ENCODE data around the gene ELOVL1. TPM values are rescaled to one million over a fixed set of nuclear protein-coding genes. Genes with fewer than 3 reads are reported as not detected.

Gene ELOVL1
- total RNA-seq, 1 experiment from 2014 or later, result 99.9 TPM

DNA sequence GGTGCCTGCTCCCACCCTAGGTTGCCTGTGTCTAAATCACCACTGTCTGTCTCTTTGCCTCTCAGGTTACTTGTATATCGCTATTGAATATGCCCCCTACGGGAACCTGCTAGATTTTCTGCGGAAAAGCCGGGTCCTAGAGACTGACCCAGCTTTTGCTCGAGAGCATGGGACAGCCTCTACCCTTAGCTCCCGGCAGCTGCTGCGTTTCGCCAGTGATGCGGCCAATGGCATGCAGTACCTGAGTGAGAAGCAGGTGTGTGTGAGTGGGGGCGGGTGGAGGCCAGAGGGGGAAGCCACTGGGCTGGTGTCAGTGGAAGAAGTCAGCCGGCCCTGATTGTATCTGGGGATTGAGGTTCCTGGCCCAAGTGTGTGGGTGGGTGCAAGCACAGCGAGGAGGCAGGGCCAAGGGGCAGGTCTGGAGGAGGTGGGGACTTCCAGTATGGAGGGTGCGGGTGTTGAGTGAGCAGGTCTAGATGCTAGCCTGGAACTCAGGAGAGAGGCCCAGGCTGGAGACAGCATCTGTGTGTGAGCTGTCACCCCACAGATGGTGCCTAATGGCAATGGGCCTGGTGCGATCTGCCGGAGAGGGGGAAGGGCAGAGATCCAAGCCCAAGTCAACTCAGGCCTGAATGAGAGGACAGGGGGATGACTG is 49.9 kb downstream of the ELOVL1 start:
- DNase-seq (ENCODE audit: unreplicated experiment), result no peak
- Mint-ChIP-seq H3K4me1 (ENCODE audit: insufficient read depth, unreplicated experiment) (no peaks in the 10 kb centered on the region), H3K9me3 (ENCODE audit: unreplicated experiment) (no peaks in the 10 kb centered on the region), H3K27ac (ENCODE audit: low read depth, unreplicated experiment) (peak overlapping the region; percentile 46), H3K4me3 (ENCODE audit: unreplicated experiment) (no peak overlapping the region), H3K27me3 (ENCODE audit: insufficient read depth, unreplicated experiment) (no peaks in the 10 kb centered on the region), H3K36me3 (ENCODE audit: insufficient read depth, unreplicated experiment) (no peaks in the 10 kb centered on the region)
- TF ChIP-seq CTCF (IDR thresholded peaks at IDR 0.05; ENCODE audit: unreplicated experiment), result no peak
- BruUV-seq (replicated peaks), result no TSS peak
- ChIA-PET CTCF (no interaction called here), POLR2A (no interaction called here)
- intact Hi-C loops (cut with micrococcal nuclease), result no loop called here

GRCh38 chr1:43316738-43317520 is 50.9 kb downstream of the ELOVL1 start:
- Mint-ChIP-seq H3K9me3 (ENCODE audit: unreplicated experiment) (no peaks in the 10 kb centered on the region), H3K36me3 (ENCODE audit: insufficient read depth, unreplicated experiment) (no peaks in the 10 kb centered on the region), H3K27me3 (ENCODE audit: insufficient read depth, unreplicated experiment) (no peaks in the 10 kb centered on the region), H3K4me1 (ENCODE audit: insufficient read depth, unreplicated experiment) (no peaks in the 10 kb centered on the region), H3K4me3 (ENCODE audit: unreplicated experiment) (no peak overlapping the region), H3K27ac (ENCODE audit: low read depth, unreplicated experiment) (no peak overlapping the region)
- no TSS peak for BruUV-seq (replicated peaks)
- DNase-seq (ENCODE audit: unreplicated experiment), result no peak
- ChIA-PET POLR2A (no interaction called here), CTCF (interaction anchor here (0.6 kb wide), 2 partner anchors 31 to 127 kb away, joined by 4 to 6 read pairs; partner anchors contain the start of gene C1orf210)
- TF ChIP-seq CTCF (IDR thresholded peaks at IDR 0.05; ENCODE audit: unreplicated experiment), result no peak
- intact Hi-C loops (cut with micrococcal nuclease), result no loop called here

GRCh38 chr1:43315963-43316737 is 51.7 kb downstream of the ELOVL1 start:
- H3K27ac Mint-ChIP-seq (ENCODE audit: low read depth, unreplicated experiment), result no peak overlapping the region
- no peak overlapping the region for H3K4me3 Mint-ChIP-seq (ENCODE audit: unreplicated experiment)
- no TSS peak for BruUV-seq (replicated peaks)
- H3K27me3 Mint-ChIP-seq (ENCODE audit: insufficient read depth, unreplicated experiment), result no peaks in the 10 kb centered on the region
- H3K4me1 Mint-ChIP-seq (ENCODE audit: insufficient read depth, unreplicated experiment), result no peaks in the 10 kb centered on the region
- no peak for DNase-seq (ENCODE audit: unreplicated experiment)
- no peaks in the 10 kb centered on the region for H3K36me3 Mint-ChIP-seq (ENCODE audit: insufficient read depth, unreplicated experiment)
- ChIA-PET CTCF (interaction anchor here (0.6 kb wide), 1 partner anchor 31 kb away, joined by 6 read pairs; the partner anchor contains the start of gene C1orf210), POLR2A (interaction anchor here (0.6 kb wide), 1 partner anchor 40 kb away, joined by 4 read pairs; no protein-coding TSS in a partner anchor)
- TF ChIP-seq CTCF (IDR thresholded peaks at IDR 0.05; ENCODE audit: unreplicated experiment), result no peak
- H3K9me3 Mint-ChIP-seq (ENCODE audit: unreplicated experiment), result no peaks in the 10 kb centered on the region
- intact Hi-C loops (cut with micrococcal nuclease), result no loop called here

DNA sequence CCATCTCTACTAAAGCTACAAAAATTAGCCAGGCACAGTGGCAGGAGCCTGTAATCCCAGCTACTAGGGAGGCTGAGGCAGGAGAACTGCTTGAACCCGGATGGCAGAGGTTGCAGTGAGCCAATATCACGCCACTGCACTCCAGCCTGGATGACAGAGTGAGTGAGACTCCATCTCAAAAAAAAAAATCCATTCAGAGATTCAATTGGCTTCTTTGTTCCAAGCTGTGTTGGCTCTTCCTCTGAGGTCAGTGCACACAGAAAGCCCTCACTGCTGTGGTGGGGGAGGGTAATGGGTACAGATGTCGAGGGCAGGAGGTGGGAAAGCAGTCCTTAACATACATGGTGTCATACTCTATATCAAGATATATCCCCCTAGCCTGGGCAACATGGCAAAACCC is 52.3 kb downstream of the ELOVL1 start:
- intact Hi-C loops (cut with micrococcal nuclease), result no loop called here
- no peak overlapping the region for H3K27ac Mint-ChIP-seq (ENCODE audit: low read depth, unreplicated experiment)
- no peaks in the 10 kb centered on the region for H3K4me1 Mint-ChIP-seq (ENCODE audit: insufficient read depth, unreplicated experiment)
- TF ChIP-seq CTCF (IDR thresholded peaks at IDR 0.05; ENCODE audit: unreplicated experiment), result no peak
- no peaks in the 10 kb centered on the region for H3K9me3 Mint-ChIP-seq (ENCODE audit: unreplicated experiment)
- no TSS peak for BruUV-seq (replicated peaks)
- no peaks in the 10 kb centered on the region for H3K27me3 Mint-ChIP-seq (ENCODE audit: insufficient read depth, unreplicated experiment)
- ChIA-PET CTCF (no interaction called here), POLR2A (no interaction called here)
- H3K4me3 Mint-ChIP-seq (ENCODE audit: unreplicated experiment), result no peak overlapping the region
- DNase-seq (ENCODE audit: unreplicated experiment), result no peak
- no peaks in the 10 kb centered on the region for H3K36me3 Mint-ChIP-seq (ENCODE audit: insufficient read depth, unreplicated experiment)

All from MCF 10A (cell line).